Hematopoietic multipotent progenitor cell treated with erythropoietin and hydrocortisone succinate and interleukin-3 and kit ligand, for 15 days (in vitro differentiated cells): ENCODE results near the gene TP53INP2.
A peak's percentile ranks its signal among the peaks of the same experiment; 100 is the strongest.
"Not testable (repeated sequence)": the region's sequence is repeated elsewhere in the genome, so short reads cannot be mapped to it uniquely, and the experiment has no call there.

ENCODE experiments used
- DNase-seq: peaks from one replicate; pipeline ENCODE4 v3.0.0-alpha.2; 2015; ENCODE audit warnings: low spot score

Gene TP53INP2

GRCh38 chr20:34705397-34706301 lies 1.5 kb downstream of the TP53INP2 start:
- DNase-seq = peak; percentile 76

DNA sequence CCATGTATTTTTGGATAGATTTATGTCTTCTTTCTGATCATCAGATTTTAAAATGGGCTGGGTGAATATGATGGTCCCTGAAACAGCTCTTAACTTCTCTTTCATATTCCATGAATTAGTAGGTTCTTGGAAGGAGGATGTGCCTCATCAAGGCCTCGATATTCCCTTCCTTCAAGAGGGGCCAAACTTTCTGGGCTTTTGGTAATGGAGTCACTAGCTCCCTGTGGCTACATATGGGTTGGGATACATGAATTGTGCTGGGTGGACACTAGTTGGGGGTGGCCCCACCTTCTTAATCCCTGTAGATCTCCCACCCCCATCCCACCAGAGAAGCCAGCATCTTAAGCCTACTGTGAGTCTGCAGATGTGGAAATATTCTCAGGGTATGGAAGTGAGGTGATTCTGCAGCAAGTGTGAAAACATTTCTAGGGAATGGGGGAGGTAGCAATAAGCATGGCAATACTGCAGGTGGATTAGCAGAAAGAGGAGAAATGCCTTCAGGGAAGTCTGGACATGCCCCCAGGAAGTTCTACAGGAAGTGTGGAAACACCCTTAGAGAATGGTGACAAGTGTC lies 2.2 kb downstream of the TP53INP2 start:
- DNase-seq = no peak

DNA sequence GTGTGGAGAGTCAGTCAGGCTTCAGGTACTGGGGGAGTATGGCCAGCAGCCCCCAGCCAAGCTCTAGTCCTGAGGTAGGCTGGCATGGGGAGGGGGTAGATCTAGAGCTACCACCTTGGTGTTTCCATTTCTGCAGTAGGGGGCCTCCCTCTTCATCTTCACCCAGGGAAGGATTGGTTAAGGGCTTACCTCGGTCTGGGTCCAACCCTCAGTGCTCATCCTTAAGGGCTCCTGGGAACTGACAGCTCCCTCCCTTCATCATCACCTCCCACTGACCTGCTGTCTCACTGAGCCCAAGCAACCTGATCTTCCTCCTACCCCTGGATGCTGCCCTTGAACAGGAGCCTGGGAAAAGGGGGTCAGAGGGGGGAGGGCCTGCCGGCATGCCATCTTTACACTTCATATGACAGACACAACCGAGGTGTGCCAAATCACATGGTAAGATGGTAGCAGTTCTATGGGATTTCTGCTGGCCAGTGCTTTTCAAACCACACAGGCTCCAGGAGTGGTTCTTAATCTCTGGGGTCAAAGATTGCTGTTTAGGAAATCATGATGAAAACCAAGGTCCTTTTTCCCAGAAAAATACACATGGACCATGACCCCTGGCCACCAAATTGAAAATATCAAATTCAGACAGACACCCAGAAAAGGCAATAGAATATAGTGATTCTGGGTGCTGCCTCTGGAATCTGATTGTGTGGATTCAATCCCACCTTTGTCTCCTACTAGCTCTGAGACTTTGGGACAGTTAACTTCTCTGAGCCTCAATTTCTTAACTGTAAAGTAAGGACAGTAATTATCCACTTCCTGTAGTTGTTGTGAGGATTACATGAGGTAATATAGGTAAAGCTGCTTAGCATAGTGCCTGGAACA lies 3.0 kb downstream of the TP53INP2 start:
- DNase-seq = no peak

DNA sequence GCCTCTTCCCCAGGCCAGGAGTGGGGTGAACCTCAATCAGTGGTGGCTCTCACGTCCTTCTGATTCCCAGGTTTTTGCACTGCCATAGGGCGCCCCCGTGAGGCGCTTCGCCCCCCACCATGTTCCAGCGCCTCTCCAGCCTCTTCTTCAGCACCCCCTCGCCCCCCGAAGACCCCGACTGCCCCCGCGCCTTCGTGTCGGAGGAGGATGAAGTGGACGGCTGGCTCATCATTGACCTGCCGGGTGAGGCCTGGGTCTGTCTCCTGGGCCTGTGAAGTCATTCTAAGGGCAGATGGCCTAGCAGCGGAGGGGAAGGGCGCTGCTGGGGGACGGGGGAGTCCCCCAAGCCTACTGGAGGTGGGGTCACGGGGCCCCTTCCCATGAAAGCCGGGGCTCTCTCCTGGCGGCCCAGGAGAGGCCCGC lies 4.5 kb downstream of the TP53INP2 start:
- peak; percentile 45 for DNase-seq

DNA sequence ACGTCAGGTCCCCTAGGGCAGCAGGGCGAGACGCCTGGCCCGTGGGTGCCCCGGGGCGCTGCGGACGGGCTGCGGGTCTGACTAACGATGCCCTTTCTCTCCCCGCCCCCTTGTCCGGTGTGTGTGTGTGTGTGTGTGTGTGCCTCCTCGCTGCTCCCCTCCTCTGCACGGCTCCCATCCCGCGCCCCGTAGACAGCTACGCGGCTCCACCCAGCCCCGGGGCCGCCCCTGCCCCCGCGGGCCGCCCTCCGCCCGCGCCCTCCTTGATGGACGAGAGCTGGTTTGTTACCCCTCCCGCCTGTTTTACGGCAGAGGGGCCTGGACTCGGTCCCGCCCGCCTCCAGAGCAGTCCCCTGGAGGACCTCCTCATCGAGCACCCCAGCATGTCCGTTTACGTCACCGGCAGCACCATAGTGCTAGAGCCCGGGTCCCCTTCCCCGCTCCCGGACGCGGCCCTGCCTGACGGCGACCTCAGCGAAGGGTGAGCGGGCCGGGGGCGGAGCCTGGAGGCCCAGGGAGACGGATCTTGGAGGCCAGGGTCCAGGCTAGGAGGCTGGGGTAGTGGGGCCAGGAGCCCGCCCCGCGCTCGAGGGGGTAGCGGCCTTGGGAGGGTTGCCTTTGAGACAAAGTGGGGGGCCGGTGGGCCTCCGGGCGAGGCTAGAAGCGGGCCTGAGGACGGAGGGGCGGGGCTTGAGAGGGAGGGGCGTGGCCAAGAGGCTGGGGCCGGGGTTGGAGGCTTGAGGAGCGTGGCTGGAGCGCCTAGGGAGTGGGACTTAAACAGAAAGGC lies 5.1 kb downstream of the TP53INP2 start:
- peak; percentile 80 for DNase-seq

GRCh38 chr20:34709831-34710567 lies 5.9 kb downstream of the TP53INP2 start:
- DNase-seq = peak; percentile 70

- no peak for DNase-seq
These were observed 6.4 kb downstream of the TP53INP2 start for GRCh38 chr20:34710568-34710839.

DNA sequence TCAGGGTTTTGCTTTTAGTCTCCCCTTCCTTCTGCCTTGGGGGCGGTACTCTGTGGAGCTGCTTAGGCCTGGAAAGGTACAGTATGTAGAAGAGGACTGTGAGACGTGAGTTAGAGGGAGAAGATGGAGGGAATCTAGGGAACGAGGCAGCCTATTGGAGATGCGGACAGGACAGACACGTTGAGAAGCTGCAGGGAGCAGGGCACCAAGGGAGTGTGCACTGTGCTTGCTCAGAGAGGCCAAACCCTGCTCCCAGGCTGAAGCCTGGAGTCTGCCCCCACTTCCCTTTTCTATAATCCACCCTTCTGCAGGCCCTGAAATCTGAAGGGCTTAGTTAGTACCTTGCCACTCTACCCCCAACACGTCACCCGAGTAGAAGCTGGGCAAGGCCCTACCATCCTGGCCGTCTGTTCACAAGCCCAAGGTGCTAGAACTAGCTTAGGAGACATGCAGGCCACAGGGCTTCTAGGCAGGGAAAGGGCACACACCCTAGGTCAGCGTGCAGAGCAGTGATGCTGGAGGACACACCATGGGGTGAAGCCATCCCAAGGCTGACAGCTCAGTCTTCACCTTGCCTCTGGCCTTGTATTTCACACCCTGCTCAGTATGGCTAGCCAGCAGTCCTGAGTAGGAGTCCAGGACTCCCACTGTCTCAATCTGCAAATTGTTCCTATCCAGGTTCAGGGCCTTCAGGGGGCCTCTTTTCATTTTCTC lies 6.9 kb downstream of the TP53INP2 start:
- no peak for DNase-seq

DNA sequence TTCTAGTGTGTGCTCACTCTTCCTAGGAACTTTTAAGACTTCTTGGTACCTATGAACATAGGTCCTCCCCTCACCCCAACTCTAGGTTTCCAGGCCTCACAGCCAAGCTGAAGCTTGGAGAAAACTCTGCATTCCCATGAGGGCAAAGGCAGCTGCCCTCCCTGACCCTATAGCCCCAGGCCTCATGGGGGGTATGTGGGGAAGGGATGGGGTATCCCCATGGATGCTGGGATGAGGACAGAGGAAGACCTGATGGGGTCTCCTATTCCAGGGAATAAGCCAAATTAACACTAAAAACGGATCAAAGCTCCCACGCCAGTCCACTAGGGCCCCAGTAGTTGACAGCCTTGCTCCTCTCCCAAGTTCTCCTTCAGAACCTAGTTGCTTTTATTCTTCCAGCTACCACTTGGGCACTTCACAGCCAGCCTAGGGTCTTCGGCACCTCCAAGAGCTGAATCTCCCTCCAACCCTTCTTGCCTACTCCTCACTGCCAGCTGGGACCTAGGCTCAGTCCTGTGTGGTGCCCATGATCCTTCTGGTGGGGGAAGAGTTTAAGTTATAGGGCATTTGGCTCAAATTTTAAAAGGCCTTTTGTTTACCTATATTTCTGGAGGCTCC lies 7.8 kb downstream of the TP53INP2 start:
- DNase-seq = no peak

- no peak for DNase-seq
These were observed 8.5 kb downstream of the TP53INP2 start for GRCh38 chr20:34712525-34713192.

- peak; percentile 93 for DNase-seq
These were observed 9.2 kb downstream of the TP53INP2 start for GRCh38 chr20:34713194-34713943.

- DNase-seq = not testable (repeated sequence)
These were observed 9.9 kb downstream of the TP53INP2 start for GRCh38 chr20:34713944-34714515.

DNA sequence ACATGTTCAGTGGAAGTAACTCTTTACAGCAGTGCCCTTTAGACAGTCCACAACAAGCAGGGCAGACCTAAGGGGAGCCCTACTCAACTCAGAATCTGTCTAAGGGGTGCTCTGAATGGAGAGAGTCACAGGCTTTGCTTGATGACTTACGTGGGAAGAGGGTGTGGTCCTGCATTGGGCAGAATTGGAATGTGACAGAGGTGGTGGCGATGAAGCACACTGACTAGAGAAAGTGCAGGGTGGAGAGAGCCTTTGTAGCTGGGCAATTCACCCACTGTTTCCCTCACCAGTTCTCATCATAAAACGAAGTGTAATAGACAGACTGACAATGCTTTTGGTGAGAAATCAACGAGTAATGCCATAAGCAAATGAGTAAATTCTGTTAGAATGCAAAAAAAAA lies 11.2 kb downstream of the TP53INP2 start:
- no peak for DNase-seq

GRCh38 chr20:34716921-34717229 lies 12.7 kb downstream of the TP53INP2 start:
- DNase-seq = no peak

DNA sequence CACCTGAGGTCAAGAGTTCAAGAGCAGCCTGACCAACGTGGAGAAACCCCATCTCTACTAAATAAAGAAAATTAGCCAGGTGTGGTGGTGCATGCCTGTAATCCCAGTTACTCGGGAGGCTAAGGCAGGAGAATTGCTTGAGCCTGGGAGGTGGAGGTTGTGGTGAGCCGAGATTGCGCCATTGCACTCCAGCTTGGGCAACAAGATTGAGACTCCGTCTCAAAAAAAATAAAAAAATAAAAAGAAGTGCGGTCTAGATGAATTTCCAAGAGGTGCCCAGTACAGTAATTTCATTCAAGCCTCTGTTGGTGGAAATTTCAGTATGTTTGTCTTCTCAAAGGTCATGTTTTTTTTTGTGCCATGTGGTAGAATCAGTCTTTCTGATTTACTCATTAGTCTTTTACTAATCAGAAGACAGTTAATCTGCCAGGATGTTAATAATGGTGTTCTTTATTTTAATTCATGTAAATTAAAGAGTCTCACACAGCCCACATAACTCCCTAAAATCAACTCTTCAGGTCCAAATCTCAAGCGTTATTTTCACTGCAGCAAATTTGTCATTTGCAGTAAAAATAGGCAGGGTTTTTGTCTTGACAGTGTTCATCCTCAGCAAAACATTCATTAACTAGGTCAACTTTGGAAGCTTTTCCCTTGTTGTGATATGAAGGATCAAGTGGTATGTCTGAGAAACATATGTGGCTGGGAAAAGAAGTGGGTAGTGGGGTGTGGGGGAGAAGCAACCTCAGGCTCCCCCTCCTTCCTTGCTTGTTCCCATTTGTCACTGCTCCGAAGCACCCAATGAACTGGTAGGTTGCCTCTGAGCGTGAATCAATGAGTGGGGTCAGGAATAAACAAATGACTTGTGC lies 13.3 kb downstream of the TP53INP2 start:
- no peak for DNase-seq

- not testable (repeated sequence) for DNase-seq
These were observed 15.3 kb downstream of the TP53INP2 start for GRCh38 chr20:34719242-34720017.

DNA sequence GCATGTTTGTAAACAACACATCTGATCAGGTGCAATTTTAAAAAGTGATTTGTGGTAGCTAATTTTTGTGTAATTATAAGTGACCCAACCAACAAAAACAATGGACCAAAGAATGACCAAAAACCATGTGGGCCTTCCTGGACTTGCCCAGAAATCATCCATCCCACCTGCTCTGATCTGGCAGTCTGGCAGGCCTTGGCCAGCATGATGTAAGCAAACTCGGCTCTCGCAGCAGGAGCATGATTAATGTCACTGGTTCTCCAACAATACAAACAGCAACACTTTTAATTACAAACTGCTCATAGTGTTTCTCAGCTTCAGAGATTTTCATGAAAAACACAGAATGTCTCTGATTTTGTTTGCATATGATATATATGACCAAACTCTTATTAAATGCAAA lies 16.1 kb downstream of the TP53INP2 start:
- DNase-seq = peak; percentile 29
